Coronary artery (tissue), 2 donors: ENCODE results near the gene ADM.

Experiments used
- DNase-seq: peaks from one replicate; pipeline ENCODE4 v3.0.0-alpha.2; 2017; ENCODE audit warnings: low spot score
- H3K27ac ChIP-seq, 2 donors: fragments of 200-600 bp; sonication (generic); one replicate each; pipeline ENCODE4 v1.5.1; 2016 to 2019
- H3K4me3 ChIP-seq: fragments of 200-600 bp; sonication (generic); 2 replicates; pipeline ENCODE4 v1.5.1; 2016; ENCODE audit warnings: mild to moderate bottlenecking, moderate library complexity
- CTCF ChIP-seq: fragments of 200-600 bp; sonication (generic); IDR thresholded peaks from one replicate; pipeline ENCODE4 v1.5.1; 2019; ENCODE audit warnings: antibody characterized with exemption

ADM gene

GRCh38 chr11:10311802-10312201 lies 6.9 kb downstream of the ADM start:
- no peak overlapping the region for H3K4me3 ChIP-seq
- no peak for TF ChIP-seq CTCF
- no peak overlapping the region for H3K27ac ChIP-seq
- DNase-seq, result no peak

GRCh38 chr11:10314199-10315072 lies 9.6 kb downstream of the ADM start:
- Histone ChIP-seq H3K4me3 (no peak overlapping the region), H3K27ac (no peak overlapping the region)
- no peak for TF ChIP-seq CTCF
- no peak for DNase-seq

- DNase-seq, result no peak
- TF ChIP-seq CTCF, result no peak
- Histone ChIP-seq H3K27ac (no peak overlapping the region), H3K4me3 (no peak overlapping the region)
These were observed 10.2 kb downstream of the ADM start for GRCh38 chr11:10315083-10315482.

- Histone ChIP-seq H3K4me3 (no peak overlapping the region), H3K27ac (peak overlapping the region in 1 of 2 donors; percentile 44)
- TF ChIP-seq CTCF, result no peak
- DNase-seq, result no peak
These were observed 12.4 kb downstream of the ADM start for GRCh38 chr11:10317151-10317755.

GRCh38 chr11:10317776-10318526 lies 13.1 kb downstream of the ADM start:
- no peak for DNase-seq
- no peak overlapping the region for H3K4me3 ChIP-seq
- TF ChIP-seq CTCF, result no peak
- peak overlapping the region in 1 of 2 donors; percentile 44 for H3K27ac ChIP-seq

- no peak for DNase-seq
- Histone ChIP-seq H3K27ac (no peak overlapping the region), H3K4me3 (no peak overlapping the region)
- TF ChIP-seq CTCF, result no peak
These were observed 13.6 kb downstream of the ADM start for GRCh38 chr11:10318527-10318802.
